ENCODE results near the gene GALNT14. TPM values are rescaled to one million over a fixed set of nuclear protein-coding genes. Genes with fewer than 3 reads are reported as not detected.

The GALNT14 gene
- total RNA-seq, 3 donors from 2014 or later (not counting 1 experiment from before 2014, with no cell fraction given): 0.68 TPM; not detected in 2

DNA sequence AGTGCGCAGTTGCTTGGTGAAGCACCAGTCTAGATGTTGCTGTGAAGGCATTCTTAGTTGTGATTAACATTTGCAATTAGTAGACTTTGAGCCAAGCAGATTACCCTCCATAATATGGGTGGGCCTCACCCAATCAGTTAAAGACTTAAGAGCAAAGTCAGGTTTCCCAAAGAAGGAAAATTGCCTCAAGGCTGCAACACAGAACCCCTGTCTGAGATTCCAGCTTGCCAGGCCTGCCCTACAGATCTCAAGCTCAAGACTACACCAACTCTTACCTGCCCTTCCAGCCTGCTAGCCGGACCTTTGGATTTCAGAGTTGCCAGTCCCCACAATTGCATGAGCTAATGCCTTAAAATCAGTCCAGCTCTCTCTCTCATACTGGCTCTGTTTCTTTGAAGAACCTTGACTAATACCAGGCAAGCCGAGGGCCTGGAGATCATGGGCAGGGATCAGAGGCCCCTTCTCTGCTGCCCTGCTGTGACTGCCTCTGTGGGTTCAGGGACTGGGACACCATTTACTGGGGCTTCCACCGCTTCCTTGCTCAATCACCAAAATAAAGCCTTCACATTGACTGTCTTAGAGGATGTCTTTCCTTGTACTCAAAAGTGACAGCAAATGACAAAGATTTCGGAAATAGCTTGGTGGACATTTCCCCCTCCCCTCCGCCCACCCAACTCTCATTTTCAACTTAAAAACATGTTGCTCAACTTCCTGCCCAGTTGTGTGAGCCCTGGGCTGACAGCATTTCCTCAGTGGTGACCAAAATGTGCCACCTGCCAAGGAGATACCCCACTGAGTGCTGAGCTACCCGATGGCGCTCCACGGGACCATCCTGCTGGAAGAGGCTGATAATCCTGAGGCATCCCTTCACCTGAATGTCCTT, 86.7 kb downstream of the GALNT14 start:
- H3K9me3 Mint-ChIP-seq: no peaks in the 10 kb centered on the region
- H3K36me3 ChIP-seq (ENCODE audit: control insufficient read depth, insufficient read depth, low read length): no peaks in the 10 kb centered on the region
- H3K27me3 ChIP-seq (ENCODE audit: control insufficient read depth, insufficient read depth, low read length): no peaks in the 10 kb centered on the region
- peak in 1 of 3 donors; percentile 60 for ATAC-seq
- no peak overlapping the region for H3K27ac ChIP-seq (ENCODE audit: low read length)
- H3K36me3 Mint-ChIP-seq: no peaks in the 10 kb centered on the region
- H3K27ac Mint-ChIP-seq: peak overlapping the region in 1 of 2 donors; percentile 31
- peaks cover 25% of the 10 kb centered on the region for H3K4me1 ChIP-seq (ENCODE audit: control insufficient read depth, insufficient read depth, low read length)
- 50% methylated on average over 9 of the region's 9 CpGs for WGBS (ENCODE audit: insufficient coverage)
- H3K4me3 Mint-ChIP-seq: peak overlapping the region; percentile 9
- TF ChIP-seq, protein P1, sequence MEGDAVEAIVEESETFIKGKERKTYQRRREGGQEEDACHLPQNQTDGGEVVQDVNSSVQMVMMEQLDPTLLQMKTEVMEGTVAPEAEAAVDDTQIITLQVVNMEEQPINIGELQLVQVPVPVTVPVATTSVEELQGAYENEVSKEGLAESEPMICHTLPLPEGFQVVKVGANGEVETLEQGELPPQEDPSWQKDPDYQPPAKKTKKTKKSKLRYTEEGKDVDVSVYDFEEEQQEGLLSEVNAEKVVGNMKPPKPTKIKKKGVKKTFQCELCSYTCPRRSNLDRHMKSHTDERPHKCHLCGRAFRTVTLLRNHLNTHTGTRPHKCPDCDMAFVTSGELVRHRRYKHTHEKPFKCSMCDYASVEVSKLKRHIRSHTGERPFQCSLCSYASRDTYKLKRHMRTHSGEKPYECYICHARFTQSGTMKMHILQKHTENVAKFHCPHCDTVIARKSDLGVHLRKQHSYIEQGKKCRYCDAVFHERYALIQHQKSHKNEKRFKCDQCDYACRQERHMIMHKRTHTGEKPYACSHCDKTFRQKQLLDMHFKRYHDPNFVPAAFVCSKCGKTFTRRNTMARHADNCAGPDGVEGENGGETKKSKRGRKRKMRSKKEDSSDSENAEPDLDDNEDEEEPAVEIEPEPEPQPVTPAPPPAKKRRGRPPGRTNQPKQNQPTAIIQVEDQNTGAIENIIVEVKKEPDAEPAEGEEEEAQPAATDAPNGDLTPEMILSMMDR (IDR thresholded peaks at IDR 0.05): no peak
- peaks cover 21 to 22% of the 10 kb centered on the region in 2 donors for H3K4me1 Mint-ChIP-seq
- intact Hi-C loops (cut with micrococcal nuclease): no loop called here
- no peaks in the 10 kb centered on the region for H3K9me3 ChIP-seq (ENCODE audit: control insufficient read depth, insufficient read depth, low read length)
- no peak overlapping the region for H3K4me3 ChIP-seq (ENCODE audit: low read length)
- no peak for DNase-seq
- no peaks in the 10 kb centered on the region for H3K27me3 Mint-ChIP-seq (ENCODE audit: low read depth in 2 of 2)

GRCh38 chr2:31049916-31050588, 88.2 kb downstream of the GALNT14 start:
- no peaks in the 10 kb centered on the region for H3K27me3 ChIP-seq (ENCODE audit: control insufficient read depth, insufficient read depth, low read length)
- WGBS (ENCODE audit: insufficient coverage): 64% methylated on average over 14 of the region's 14 CpGs
- H3K4me1 ChIP-seq (ENCODE audit: control insufficient read depth, insufficient read depth, low read length): peaks cover 19% of the 10 kb centered on the region
- DNase-seq (no peak), ATAC-seq (no peak)
- TF ChIP-seq, protein P1 (IDR thresholded peaks at IDR 0.05): no peak
- H3K4me3 ChIP-seq (ENCODE audit: low read length): no peak overlapping the region
- Mint-ChIP-seq H3K9me3 (no peaks in the 10 kb centered on the region), H3K4me3 (no peak overlapping the region), H3K27ac (no peak overlapping the region), H3K36me3 (no peaks in the 10 kb centered on the region), H3K4me1 (peaks cover 21 to 22% of the 10 kb centered on the region in 2 donors), H3K27me3 (ENCODE audit: low read depth in 2 of 2) (no peaks in the 10 kb centered on the region)
- intact Hi-C loops (cut with micrococcal nuclease): no loop called here
- no peak overlapping the region for H3K27ac ChIP-seq (ENCODE audit: low read length)
- no peaks in the 10 kb centered on the region for H3K9me3 ChIP-seq (ENCODE audit: control insufficient read depth, insufficient read depth, low read length)
- H3K36me3 ChIP-seq (ENCODE audit: control insufficient read depth, insufficient read depth, low read length): no peaks in the 10 kb centered on the region

DNA sequence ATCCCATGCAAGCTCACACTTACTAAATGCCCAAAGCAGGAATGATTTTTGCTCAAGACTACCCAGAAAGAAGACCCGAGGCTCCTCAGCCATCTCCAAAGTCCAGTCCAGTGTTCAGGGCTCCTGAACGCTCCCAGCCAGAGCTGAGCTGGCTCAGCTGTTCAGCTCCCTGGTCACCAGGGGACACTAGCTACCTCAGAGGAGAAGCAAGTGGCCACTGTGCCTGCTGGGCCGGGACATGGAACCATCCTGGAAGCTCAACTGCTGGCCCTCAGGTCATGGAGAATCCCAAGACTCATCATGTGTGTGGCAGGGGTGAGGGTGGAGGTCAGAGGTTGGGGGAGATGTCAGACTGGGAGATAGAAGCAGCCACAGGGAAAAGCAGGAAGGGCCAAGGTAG, 89.0 kb downstream of the GALNT14 start:
- Histone ChIP-seq H3K27me3 (ENCODE audit: control insufficient read depth, insufficient read depth, low read length) (no peaks in the 10 kb centered on the region), H3K27ac (ENCODE audit: low read length) (no peak overlapping the region), H3K9me3 (ENCODE audit: control insufficient read depth, insufficient read depth, low read length) (no peaks in the 10 kb centered on the region), H3K4me1 (ENCODE audit: control insufficient read depth, insufficient read depth, low read length) (peaks cover 16% of the 10 kb centered on the region), H3K36me3 (ENCODE audit: control insufficient read depth, insufficient read depth, low read length) (no peaks in the 10 kb centered on the region), H3K4me3 (ENCODE audit: low read length) (no peak overlapping the region)
- DNase-seq (no peak), ATAC-seq (no peak)
- Mint-ChIP-seq H3K27ac (no peak overlapping the region), H3K4me1 (peaks cover 18 to 19% of the 10 kb centered on the region in 2 donors), H3K9me3 (no peaks in the 10 kb centered on the region), H3K4me3 (no peak overlapping the region), H3K36me3 (no peaks in the 10 kb centered on the region), H3K27me3 (ENCODE audit: low read depth in 2 of 2) (no peaks in the 10 kb centered on the region)
- intact Hi-C loops (cut with micrococcal nuclease): no loop called here
- TF ChIP-seq, protein P1 (IDR thresholded peaks at IDR 0.05): no peak
- 82% methylated on average over 3 of the region's 3 CpGs for WGBS (ENCODE audit: insufficient coverage)
